ENCODE results near the gene RNF166. TPM values are rescaled to one million over a fixed set of nuclear protein-coding genes. Genes with fewer than 3 reads are reported as not detected.

RNF166 gene
- polyA plus RNA-seq, 3 donors, result 99.3 to 255 (median 120) TPM

DNA sequence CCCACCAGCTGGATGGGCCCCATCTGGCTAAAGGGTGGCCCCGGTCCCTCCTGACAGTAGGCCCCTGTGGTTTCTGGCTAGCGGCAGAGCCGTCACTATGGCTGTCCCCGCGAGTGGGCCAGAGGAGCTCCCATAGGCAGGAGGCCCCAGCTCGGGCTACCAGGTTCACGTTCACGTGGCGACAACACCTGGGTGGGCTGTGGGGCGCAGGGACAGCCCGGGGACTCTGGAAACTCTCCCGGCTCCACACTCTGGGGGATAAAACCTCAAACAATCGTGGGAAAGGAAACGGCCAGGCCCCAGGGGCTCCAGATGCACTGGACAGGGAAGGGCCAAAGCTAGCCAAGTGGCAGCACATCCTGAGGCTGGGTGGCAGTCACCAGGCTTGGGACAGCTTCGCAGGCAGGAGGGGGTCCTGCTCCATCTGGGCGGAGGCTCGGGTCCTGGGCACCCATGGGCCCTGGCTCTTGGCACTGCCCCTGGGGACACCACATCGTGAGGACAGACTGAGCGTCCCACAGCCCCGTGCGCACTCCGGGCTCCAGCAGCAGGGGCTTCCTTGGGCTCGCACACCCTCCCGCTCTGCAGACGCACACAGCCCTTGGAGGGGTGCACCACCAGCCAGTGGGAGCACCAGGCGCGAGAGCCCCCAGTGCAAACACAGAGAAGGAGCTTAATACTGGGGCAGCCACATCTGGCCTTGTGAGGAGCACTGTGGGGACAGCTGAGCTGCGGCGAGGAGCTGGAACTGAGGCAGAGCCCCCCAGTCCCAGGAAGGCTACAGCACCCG is 4.4 kb downstream of the RNF166 start:
- Histone ChIP-seq H4K20me1 (ENCODE audit: insufficient read depth, low read length) (peaks cover 52% of the 10 kb centered on the region), H3K36me3 (replicated peaks in 1 of 2; ENCODE audit: control insufficient read depth in 1 of 2, insufficient read depth in 2 of 2, low read length in 2 of 2) (peaks cover 38% of the 10 kb centered on the region in 2 donors), H3K27ac (ENCODE audit: low read depth in 1 of 2, low read length in 2 of 2) (peak overlapping the region; percentile 84 to 88), H3K9me3 (replicated peaks in 1 of 2; ENCODE audit: control insufficient read depth in 1 of 2, insufficient read depth in 1 of 2, low read length in 2 of 2) (no peaks in the 10 kb centered on the region), H3K79me2 (ENCODE audit: insufficient read depth, low read length) (peaks cover 92% of the 10 kb centered on the region), H3K9ac (ENCODE audit: insufficient read depth, low read length, poor library complexity, severe bottlenecking) (peak overlapping the region; percentile 79), H2AFZ (ENCODE audit: insufficient read depth, low read depth, low read length, poor library complexity, severe bottlenecking) (no peak overlapping the region), H3K4me1 (ENCODE audit: control insufficient read depth in 1 of 2, insufficient read depth in 2 of 2, low read length in 2 of 2) (peaks cover 65 to 71% of the 10 kb centered on the region in 2 donors), H3K4me3 (replicated peaks in 1 of 3; ENCODE audit: low read depth in 2 of 3, low read length in 3 of 3) (peak overlapping the region; percentile 2 to 96 (median 93)), H3K4me2 (replicated peaks; ENCODE audit: extremely low read depth, low read length, poor library complexity, severe bottlenecking) (peak overlapping the region; percentile 83), H3K27me3 (ENCODE audit: control insufficient read depth in 2 of 2, insufficient read depth in 2 of 2, low read length in 2 of 2) (no peaks in the 10 kb centered on the region)
- Mint-ChIP-seq H3K27ac (peak overlapping the region; percentile 91 to 99 (median 98)), H3K27me3 (ENCODE audit: low read depth in 3 of 3) (peaks cover 0 to 4% (median 2%) of the 10 kb centered on the region in 3 donors), H3K9me3 (no peaks in the 10 kb centered on the region), H3K36me3 (peaks cover 38 to 55% of the 10 kb centered on the region in 2 donors), H3K4me1 (peaks cover 57% of the 10 kb centered on the region), H3K4me3 (peak overlapping the region; percentile 99)
- TF ChIP-seq, protein P1, sequence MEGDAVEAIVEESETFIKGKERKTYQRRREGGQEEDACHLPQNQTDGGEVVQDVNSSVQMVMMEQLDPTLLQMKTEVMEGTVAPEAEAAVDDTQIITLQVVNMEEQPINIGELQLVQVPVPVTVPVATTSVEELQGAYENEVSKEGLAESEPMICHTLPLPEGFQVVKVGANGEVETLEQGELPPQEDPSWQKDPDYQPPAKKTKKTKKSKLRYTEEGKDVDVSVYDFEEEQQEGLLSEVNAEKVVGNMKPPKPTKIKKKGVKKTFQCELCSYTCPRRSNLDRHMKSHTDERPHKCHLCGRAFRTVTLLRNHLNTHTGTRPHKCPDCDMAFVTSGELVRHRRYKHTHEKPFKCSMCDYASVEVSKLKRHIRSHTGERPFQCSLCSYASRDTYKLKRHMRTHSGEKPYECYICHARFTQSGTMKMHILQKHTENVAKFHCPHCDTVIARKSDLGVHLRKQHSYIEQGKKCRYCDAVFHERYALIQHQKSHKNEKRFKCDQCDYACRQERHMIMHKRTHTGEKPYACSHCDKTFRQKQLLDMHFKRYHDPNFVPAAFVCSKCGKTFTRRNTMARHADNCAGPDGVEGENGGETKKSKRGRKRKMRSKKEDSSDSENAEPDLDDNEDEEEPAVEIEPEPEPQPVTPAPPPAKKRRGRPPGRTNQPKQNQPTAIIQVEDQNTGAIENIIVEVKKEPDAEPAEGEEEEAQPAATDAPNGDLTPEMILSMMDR (IDR thresholded peaks at IDR 0.05), result no peak
- no peak for DNase-seq
- WGBS (ENCODE audit: insufficient coverage), result 34% methylated on average over 27 of the region's 30 CpGs
- intact Hi-C loops (cut with micrococcal nuclease), result loop anchor here (1.0 to 10.0 kb wide), 5 partner anchors 15 to 747 kb away; partner anchors contain the start of genes MVD (in 2 of the 2), BANP (in 1 of the 2) and SNAI3 (in 1 of the 2)

DNA sequence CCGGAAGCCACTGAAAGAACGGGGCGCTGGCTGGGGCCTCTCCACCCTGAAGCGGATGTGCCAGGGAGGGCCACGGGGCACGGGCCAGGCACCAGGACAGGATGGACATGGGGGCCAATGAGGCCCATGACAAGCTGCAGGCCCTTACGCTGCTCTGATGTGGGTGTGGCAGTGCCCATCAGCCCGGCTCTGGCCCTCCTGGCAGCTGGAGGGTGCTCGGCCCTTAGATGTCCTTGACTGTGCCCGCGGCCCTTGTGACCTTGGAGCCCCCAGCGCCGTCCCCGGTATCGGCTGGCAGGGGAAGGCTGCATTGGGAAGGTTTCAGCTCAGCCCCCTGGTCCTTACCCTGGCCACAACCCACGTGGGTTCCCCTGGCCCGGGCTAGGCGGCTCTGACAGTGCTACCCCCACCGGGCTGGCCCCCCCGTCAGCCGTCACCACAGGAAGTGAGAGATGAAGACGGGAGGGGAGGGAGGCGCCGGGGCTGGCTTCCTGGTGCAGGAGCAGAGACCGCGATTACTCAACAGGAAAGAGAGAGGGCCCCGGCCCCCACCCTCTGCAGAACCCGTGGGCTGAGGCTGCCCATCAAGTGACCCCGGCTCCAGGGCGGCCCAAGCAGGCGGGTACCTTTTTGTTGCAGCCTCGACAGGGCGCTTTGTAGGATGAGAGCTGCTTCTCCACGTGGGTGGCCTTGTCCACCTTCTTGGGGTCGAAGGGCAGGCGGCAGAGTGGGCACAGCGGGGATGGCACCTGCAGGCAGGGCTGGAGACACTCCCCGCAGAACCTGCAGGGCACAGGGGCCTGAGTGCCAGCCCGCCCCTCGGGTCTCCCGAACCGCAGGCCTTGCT is 5.3 kb downstream of the RNF166 start:
- peak; percentile 97 to 98 (median 98) for DNase-seq

More for the DNA sequence above, 5.3 kb downstream of the RNF166 start:
- no peaks in the 10 kb centered on the region for H3K27me3 ChIP-seq (ENCODE audit: control insufficient read depth in 2 of 2, insufficient read depth in 2 of 2, low read length in 2 of 2)
- no peaks in the 10 kb centered on the region for H3K9me3 ChIP-seq (replicated peaks in 1 of 2; ENCODE audit: control insufficient read depth in 1 of 2, insufficient read depth in 1 of 2, low read length in 2 of 2)
- peak overlapping the region; percentile 2 to 96 (median 93) for H3K4me3 ChIP-seq (replicated peaks in 1 of 3; ENCODE audit: low read depth in 2 of 3, low read length in 3 of 3)
- Mint-ChIP-seq H3K27me3 (ENCODE audit: low read depth in 3 of 3) (peaks cover 0 to 4% (median 2%) of the 10 kb centered on the region in 3 donors), H3K27ac (peak overlapping the region; percentile 91 to 99 (median 98)), H3K9me3 (no peaks in the 10 kb centered on the region), H3K4me1 (peaks cover 57% of the 10 kb centered on the region), H3K36me3 (peaks cover 46 to 64% of the 10 kb centered on the region in 2 donors), H3K4me3 (peak overlapping the region; percentile 65 to 99)
- H3K79me2 ChIP-seq (ENCODE audit: insufficient read depth, low read length), result peaks cover 84% of the 10 kb centered on the region
- peaks cover 61% of the 10 kb centered on the region for H4K20me1 ChIP-seq (ENCODE audit: insufficient read depth, low read length)
- intact Hi-C loops (cut with micrococcal nuclease), result loop anchor here (1.0 to 10.0 kb wide), 5 partner anchors 14 to 746 kb away; partner anchors contain the start of genes MVD (in 2 of the 2), BANP (in 1 of the 2) and SNAI3 (in 1 of the 2)
- no peak overlapping the region for H2AFZ ChIP-seq (ENCODE audit: insufficient read depth, low read depth, low read length, poor library complexity, severe bottlenecking)
- H3K9ac ChIP-seq (ENCODE audit: insufficient read depth, low read length, poor library complexity, severe bottlenecking), result peak overlapping the region; percentile 79
- under 1% methylated on average over 37 of the region's 42 CpGs for WGBS (ENCODE audit: insufficient coverage)
- H3K4me2 ChIP-seq (replicated peaks; ENCODE audit: extremely low read depth, low read length, poor library complexity, severe bottlenecking), result peak overlapping the region; percentile 83
- peaks cover 62 to 67% of the 10 kb centered on the region in 2 donors for H3K4me1 ChIP-seq (ENCODE audit: control insufficient read depth in 1 of 2, insufficient read depth in 2 of 2, low read length in 2 of 2)
- TF ChIP-seq, protein P1 (IDR thresholded peaks at IDR 0.05), result no peak
- peak overlapping the region; percentile 84 to 88 for H3K27ac ChIP-seq (ENCODE audit: low read depth in 1 of 2, low read length in 2 of 2)
- H3K36me3 ChIP-seq (replicated peaks in 1 of 2; ENCODE audit: control insufficient read depth in 1 of 2, insufficient read depth in 2 of 2, low read length in 2 of 2), result peaks cover 47% of the 10 kb centered on the region in 2 donors

Data from CD14-positive monocyte (primary cell).